ENCODE results near the gene DLG2.

The DLG2 gene

GRCh38 chr11:83682611-83682973, 1944.6 kb downstream of the DLG2 start:
- FAIRE-seq, result no peak

DNA sequence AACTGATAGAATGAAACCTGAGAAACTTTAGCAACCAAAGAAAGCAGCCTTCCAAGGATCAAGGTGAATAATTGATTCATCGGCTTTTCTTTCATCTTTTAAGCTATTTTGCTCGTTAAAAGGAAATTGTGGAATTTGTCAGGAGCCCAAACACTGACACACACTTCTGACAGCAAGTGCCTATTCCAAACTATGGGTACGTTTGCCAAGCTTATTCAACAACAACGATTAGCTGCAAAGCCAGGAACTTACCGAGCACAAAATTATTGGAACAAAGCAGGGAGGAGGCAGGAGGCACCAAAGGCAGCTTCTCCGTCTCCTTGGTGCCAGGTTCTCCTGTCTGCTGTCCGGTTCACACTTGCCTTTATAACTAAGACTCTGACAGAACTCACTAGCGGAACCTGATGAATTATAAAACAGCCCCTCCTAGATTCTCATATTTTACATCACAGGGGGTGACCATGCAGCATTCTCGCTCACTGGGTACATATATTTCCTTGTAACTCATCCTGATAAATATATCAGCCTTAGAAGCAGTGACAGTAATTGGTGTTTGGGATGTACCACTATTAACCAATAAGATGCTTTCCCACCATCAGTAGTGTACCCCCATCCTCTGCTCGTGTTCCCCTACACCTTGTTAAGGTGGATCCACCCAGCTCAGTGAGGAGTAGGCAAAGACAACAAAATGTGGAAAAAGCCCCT, 1945.1 kb downstream of the DLG2 start:
- FAIRE-seq, result no peak

- no peak for FAIRE-seq
Measured at GRCh38 chr11:83681031-83681781, 1945.9 kb downstream of the DLG2 start.

DNA sequence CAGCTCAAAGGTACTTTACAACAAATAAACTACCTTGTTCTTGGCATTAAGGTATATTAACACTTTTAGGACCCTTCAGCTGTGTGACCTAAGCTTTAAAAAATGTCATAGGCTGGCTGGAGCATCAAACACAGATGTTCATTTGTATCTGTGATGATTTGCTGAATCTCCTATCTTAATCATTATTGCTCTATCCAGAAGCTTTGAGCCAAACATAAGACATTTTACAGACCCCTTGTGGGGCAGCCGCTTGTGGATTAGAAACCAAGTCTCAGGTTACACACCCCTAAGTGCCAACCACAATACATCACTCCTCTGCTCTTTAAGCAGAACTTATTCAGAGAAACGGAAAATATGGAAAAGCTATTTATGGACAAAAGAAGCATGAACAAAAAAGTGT, 1946.8 kb downstream of the DLG2 start:
- no peak for FAIRE-seq

- no peak for FAIRE-seq
Measured at GRCh38 chr11:83678831-83679584, 1948.1 kb downstream of the DLG2 start.

GRCh38 chr11:83677730-83678129, 1949.4 kb downstream of the DLG2 start:
- no peak for FAIRE-seq

DNA sequence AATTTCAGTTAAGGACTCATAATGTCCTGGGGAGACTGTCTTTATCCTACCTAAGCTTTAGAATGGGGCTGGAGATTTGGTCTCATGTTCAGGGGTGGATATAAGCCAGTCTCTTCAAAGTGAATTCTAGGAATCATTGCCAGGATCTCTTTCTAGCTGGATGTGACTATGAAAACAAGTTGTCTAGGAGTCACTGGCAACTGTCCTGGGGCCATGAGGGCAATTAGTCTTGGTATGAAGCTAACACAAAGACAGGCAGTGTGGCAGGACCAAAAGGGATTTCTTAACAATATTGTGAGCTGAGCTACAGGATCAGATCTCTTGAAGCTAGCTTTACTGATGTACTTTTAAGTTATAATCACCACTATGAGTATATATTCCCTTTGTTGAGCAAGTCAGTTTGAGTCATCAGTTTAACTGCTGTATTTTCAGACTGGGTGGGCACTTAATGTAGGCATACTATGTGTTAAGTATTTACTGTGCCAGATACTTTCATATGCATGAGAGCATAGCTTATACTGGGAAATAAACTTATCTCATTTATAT, 1951.0 kb downstream of the DLG2 start:
- no peak for FAIRE-seq

DNA sequence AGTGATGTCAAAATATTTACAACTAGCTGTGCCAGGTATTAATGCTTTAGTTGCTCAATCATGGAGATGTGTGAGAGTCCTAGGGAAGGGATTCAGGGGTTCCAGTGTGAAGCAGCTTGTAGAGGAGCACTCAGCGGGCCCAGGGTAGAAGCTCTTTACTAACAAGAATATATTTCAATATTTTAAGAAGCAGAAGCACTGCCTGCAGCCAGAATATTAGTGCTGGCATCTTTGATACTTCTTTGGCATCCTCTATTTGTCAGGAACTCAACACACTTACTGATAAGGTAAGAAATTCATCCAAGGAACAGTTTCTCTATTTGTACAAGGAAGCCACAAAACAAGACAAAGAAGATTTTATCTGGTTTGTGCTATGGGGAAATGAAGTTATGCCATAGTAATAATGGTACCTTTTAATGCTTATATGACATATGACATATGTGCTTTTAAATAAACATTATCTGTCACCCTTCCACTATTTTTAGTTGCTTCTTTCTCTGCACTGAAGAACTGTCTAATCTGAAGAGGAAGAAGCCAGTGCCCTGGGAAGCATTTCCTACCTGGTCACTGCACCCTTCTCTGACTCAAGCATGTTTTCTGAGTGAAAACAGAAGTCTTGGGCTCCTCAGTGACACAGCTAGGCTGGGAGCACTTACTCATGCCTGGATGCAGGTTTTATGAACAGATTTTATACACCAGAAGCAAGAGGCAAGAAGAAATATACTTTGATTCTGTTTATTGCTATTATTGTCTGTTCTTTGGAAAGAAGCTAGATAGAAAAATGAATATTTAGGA, 1952.8 kb downstream of the DLG2 start:
- FAIRE-seq, result no peak

DNA sequence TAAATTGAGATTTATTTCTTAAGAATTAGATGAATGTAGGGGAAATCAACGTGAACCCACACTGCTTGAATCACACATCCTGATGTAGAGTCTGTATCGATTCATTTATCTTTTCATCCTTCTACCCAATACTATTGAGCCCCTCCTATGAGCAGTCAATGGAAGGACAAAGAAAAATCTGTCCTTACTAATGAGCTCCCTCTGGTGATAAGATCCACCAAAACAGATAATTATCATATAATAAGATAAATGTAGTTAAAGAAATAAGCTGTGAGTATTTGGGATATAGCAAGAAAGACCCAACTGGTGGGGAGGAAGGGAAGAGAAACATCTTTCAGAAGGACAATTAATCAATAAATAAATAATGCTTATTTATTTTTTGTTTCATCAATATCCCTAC, 1955.9 kb downstream of the DLG2 start:
- FAIRE-seq, result no peak

DNA sequence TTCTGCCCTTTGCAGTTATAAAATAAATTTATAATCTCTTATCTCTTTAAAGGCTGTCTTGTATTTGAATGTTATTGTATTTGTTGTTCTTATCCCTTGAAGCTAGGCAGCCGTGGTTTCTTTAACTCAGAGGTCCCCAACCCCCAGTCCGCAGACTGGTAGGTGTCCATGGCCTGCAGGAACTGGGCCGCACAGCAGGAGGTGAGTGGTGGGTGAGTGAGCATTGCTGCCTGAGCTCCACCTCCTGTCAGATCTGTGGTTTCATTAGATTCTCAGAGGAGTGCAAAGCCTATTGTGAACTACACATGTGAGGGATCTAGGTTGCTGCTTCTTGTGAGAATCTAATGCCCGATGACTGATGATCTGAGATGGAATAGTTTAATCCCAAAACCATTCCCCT, 1961.0 kb downstream of the DLG2 start:
- no peak for FAIRE-seq

DNA sequence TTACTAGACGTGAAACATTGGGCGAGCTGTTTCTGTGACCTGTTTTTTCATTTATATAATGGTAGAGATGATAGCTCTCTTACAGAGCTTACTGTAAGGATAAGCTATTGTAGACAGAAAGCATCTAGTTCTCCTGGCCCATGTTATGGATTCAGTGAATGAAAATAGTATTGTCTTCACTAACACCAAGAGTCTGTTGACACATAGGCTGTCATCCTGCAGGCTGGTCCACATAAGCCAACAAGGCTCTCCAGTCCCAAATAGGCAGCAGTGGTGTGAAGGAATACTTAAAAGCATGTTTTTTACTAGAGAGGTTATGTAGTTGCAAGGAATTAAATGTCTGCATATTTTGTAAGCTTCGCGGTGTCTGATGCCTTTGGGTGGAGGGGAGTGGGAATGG, 1963.2 kb downstream of the DLG2 start:
- no peak for FAIRE-seq

DNA sequence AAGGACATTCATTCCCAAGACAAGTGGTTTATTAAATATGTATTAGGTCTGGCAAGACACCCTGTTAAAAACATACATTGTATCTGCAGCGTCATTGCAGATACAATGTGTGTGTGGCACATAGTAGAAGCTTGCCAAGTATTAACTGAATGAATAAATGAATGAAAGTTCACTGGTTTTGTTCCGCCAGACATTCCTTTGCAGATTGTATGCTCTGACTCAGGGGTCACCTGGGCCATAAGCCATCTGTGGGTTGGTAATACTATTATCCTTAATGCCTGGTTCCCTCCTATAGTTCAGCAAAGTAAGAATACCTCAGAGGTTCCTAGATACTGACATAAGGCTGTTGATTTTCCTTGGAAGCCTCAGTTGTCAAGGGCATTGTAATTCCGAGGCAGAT, 1963.7 kb downstream of the DLG2 start:
- FAIRE-seq, result no peak

DNA sequence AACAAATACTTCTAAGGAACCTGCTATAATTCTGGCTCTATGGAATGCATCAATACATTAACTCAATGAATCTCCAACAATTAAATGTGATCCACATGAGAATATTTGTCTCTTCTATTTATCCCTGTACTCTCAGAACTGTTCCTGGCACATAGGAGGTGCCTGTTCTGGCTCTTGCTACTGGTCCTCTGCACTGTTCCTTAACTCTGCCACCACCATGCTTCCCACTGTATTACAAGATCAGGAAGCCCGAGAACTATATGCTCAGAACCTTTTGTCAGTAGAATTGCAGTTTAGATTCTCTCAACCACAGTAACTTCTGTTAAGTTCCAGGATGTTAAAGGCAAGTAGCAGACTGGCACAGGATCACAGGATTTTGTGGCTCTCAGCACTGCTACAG, 1964.7 kb downstream of the DLG2 start:
- FAIRE-seq, result no peak

GRCh38 chr11:83661491-83662350, 1965.4 kb downstream of the DLG2 start:
- no peak for FAIRE-seq

GRCh38 chr11:83659466-83659865, 1967.7 kb downstream of the DLG2 start:
- no peak for FAIRE-seq

DNA sequence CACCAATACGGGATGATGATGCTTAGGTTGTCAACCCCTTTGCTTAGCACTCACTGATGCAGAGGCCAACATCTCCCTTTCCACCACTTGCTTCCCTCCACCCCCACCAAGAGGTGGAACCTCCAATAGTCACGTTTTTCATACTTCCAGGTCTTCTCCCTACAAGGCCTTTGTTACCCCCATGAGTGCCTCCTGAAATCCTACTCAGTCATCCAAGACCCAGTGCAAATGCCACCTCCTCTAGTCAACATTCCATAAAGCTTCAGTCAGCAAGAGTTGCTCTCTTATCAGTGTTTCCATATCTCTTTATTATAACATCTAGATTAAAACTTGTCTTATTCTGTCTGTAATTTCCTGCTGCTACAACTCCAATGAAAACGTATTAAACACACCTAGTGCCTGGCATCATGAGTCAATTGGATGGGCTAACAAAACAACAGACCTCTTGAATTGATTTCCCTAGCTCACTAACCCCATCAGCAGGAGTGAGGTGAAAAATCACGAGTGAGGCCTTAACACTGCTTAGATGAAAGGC, 1970.3 kb downstream of the DLG2 start:
- no peak for FAIRE-seq

DNA sequence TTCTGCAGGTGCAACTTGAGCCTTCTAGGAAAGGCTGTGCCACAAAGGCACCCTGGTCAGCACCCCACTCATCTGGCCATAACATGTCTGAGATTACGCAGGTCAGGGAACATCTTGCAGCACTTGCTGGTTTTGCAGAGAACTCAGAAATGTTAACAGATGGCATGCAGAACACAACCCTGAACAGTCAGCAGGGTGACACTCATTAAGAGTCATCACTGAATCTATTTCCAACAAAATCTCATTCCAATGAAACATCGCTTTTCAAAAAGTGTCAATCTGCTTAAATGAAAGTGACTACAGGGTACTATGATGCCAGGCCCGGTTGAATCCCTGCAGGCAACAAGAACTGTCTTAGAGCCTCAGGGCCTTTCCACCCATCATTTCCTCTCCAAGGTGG, 1971.2 kb downstream of the DLG2 start:
- FAIRE-seq, result no peak

DNA sequence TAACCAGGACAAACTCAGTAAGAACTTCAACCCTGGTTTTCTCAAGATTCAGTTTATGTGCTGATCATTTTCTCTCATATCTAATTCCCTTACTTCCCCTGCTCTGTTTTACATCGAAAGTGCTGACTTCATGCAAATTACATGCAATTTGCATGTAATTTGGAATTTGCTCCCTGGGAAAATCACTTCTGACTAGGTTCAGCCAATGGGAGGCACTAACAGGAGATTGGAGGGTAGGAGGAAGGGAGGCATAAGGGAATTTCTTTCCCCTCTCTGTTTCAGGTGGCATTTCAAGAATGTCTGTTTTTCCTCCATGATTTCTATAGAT, 1977.7 kb downstream of the DLG2 start:
- no peak for FAIRE-seq

DNA sequence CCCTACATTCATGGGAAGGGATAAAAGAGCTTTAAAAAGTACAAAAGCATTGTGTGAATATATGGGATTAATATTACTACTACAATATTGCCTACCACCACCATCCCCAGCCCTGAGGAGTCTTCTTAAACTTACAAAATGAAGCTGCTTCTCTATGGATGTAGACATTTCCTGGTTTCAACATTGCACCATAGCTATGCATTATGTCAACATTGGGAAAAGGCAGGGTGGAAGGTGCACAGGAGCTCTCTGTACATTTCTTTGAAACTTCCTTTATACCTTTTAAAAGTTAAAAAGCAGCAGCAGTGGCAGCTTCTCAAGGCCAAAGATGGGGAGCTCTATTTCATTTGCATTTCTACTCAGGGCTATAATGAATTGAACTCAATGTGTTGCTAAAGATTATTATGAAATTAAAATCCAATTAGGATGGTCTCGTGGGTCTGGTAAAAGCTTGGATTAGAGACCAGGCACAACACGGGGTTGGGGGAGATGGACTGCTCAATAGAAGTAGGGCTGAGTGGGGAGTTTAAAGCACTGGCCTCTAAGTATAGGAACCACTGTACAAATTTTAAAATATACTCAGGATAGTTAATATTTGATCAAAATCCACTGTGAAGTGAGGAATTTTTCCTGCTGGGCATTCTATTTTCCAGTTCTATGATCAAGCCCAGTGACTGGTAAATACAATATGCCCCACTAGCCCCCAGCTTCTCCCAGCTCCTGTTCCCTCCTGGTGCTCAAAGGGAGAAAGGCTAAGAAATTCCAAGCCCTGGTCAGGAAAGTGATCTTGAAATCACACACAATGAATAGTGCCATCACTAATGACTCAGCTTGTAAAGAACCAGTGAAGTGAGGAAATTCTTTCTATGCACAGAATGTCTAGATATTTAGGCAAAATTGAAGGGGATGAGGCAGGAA, 1978.3 kb downstream of the DLG2 start:
- no peak for FAIRE-seq

DNA sequence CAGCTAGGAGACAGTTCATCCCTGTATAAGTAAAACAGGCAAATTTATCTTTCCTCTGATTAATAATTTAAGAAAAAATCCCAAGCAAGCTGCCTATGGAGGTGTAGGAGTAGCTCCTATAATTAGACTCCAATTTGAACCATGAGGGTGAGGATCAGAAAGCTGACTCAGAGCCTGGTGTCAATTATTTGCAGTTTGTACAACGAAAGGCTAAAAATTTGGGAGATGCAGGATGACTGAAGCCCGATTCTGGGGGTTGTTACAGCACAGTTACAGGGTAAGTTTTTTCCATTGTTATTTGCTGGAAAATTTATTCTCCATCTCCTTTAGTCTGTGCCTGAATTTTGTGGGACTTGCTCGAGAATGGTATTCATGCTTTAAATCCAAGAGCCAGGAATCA, 1981.6 kb downstream of the DLG2 start:
- FAIRE-seq, result no peak

DNA sequence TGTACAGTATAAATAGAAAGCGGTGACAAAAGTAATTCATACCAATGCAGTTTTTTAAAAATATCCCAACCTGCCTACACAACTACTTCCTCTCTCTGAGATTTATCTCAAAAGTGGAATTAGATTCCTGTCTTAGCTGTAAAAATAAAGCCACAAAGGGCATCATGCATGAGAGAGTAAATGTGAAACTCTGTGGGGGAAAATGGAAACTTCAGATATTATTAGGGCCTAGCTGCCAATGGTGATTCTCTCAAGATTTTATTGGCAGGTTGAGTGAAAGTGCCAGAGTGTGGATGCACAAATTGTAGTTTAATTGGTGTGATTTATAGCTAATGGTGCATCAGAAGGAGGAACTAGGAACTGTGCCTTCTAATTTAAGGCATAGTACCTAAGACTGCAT, 1984.0 kb downstream of the DLG2 start:
- no peak for FAIRE-seq

Data from endometrium (tissue), 2 donors.